Measurements from ENCODE around the gene CHD6. TPM values are rescaled to one million over a fixed set of nuclear protein-coding genes. Genes with fewer than 3 reads are reported as not detected.

Gene CHD6
- total RNA-seq, 1 experiment from 2014 or later, result 26.6 TPM

GRCh38 chr20:41358717-41359116 lies 259.5 kb downstream of the CHD6 start:
- intact Hi-C loops (cut with micrococcal nuclease), result no loop called here
- no TSS peak for BruUV-seq (replicated peaks)
- TF ChIP-seq EZH2 (IDR thresholded peaks at IDR 0.05), result no peak
- no peak for TF ChIP-seq REST (IDR thresholded peaks at IDR 0.05; ENCODE audit: low read depth)
- TF ChIP-seq YY1 (IDR thresholded peaks at IDR 0.05; ENCODE audit: extremely low read depth, insufficient replicate concordance, low read depth, low read length), result no peak
- TF ChIP-seq ELF1 (IDR thresholded peaks at IDR 0.05; ENCODE audit: borderline replicate concordance, low read depth), result no peak
- no peak for TF ChIP-seq ZNF274 (IDR thresholded peaks at IDR 0.05; ENCODE audit: low read depth, low read length)
- no peaks in the 10 kb centered on the region for H4K20me1 ChIP-seq (ENCODE audit: insufficient read depth)
- H2AFZ ChIP-seq (ENCODE audit: low read depth, low read length, poor library complexity, severe bottlenecking), result no peak overlapping the region
- ChIA-PET CTCF (interaction anchor here (0.6 kb wide), 1 partner anchor 182 kb away, joined by 3 read pairs; no protein-coding TSS in a partner anchor), RAD21 (ENCODE audit: low non-redundant PET in 1 of 2, low total read pairs in 2 of 2, uncharacterized antibody in 2 of 2, unreplicated experiment in 2 of 2) (no interaction called here), POLR2A (no interaction called here)
- no peak overlapping the region for H3K9ac ChIP-seq (ENCODE audit: low read length)
- H3K36me3 ChIP-seq (ENCODE audit: control insufficient read depth in 1 of 2, insufficient read depth in 2 of 2, low read length in 2 of 2), result 0 out of 4 replicates have a peak, but pooled peaks cover 0 to 3% of the 10 kb centered on the region in 2 experiments
- no peak overlapping the region for H3K27ac ChIP-seq (ENCODE audit: low read depth, low read length)
- no peak overlapping the region for H3K4me3 ChIP-seq (replicated peaks in 1 of 2; ENCODE audit: low read depth in 1 of 2, low read length in 2 of 2)
- H3K4me2 ChIP-seq (ENCODE audit: low read length), result no peak overlapping the region
- H3K9me3 ChIP-seq (ENCODE audit: control insufficient read depth in 1 of 2, insufficient read depth in 1 of 2, low read depth in 1 of 2, low read length in 2 of 2), result no peaks in the 10 kb centered on the region
- no peaks in the 10 kb centered on the region for H3K79me2 ChIP-seq (ENCODE audit: insufficient read depth, low read length)
- ATAC-seq (no peak), DNase-seq (ENCODE audit: low read depth, low spot score) (no peak)
- H3K27me3 ChIP-seq (ENCODE audit: insufficient read depth, low read length), result no peaks in the 10 kb centered on the region
- H3K9me2 ChIP-seq (ENCODE audit: insufficient read depth), result no peaks in the 10 kb centered on the region
- no peaks in the 10 kb centered on the region for H3K4me1 ChIP-seq (ENCODE audit: control insufficient read depth in 1 of 2, insufficient read depth in 2 of 2, low read length in 2 of 2)

- intact Hi-C loops (cut with micrococcal nuclease), result no loop called here
- CTCF ChIA-PET, result interaction anchor here (0.6 kb wide), 1 partner anchor 182 kb away, joined by 3 read pairs; no protein-coding TSS in a partner anchor
- TF ChIP-seq YY1 (IDR thresholded peaks at IDR 0.05; ENCODE audit: extremely low read depth, insufficient replicate concordance, low read depth, low read length) (no peak), POLR2A (IDR thresholded peaks at IDR 0.05; ENCODE audit: borderline replicate concordance, extremely low read depth, insufficient read depth, insufficient read length) (no peak), SRF (IDR thresholded peaks at IDR 0.05; ENCODE audit: low read depth) (no peak), MAX (IDR thresholded peaks at IDR 0.05) (no peak), FOSL1 (IDR thresholded peaks at IDR 0.05; ENCODE audit: low read depth) (no peak), SP1 (IDR thresholded peaks at IDR 0.05; ENCODE audit: low read depth) (no peak), ZNF274 (IDR thresholded peaks at IDR 0.05; ENCODE audit: low read depth, low read length) (no peak), EZH2phosphoT487 (IDR thresholded peaks at IDR 0.05; ENCODE audit: borderline replicate concordance) (no peak), TCF7L2 (IDR thresholded peaks at IDR 0.05; ENCODE audit: borderline replicate concordance, extremely low read depth, insufficient read depth, insufficient read length) (no peak), RAD21 (IDR thresholded peaks at IDR 0.05; ENCODE audit: low read depth) (no peak), REST (IDR thresholded peaks at IDR 0.05; ENCODE audit: low read depth) (no peak), JUND (IDR thresholded peaks at IDR 0.05) (no peak)
These were observed 259.9 kb downstream of the CHD6 start for GRCh38 chr20:41358230-41358629.

More at GRCh38 chr20:41358230-41358629, 259.9 kb downstream of the CHD6 start:
- H3K9ac ChIP-seq (ENCODE audit: low read length), result no peak overlapping the region
- no peaks in the 10 kb centered on the region for H4K20me1 ChIP-seq (ENCODE audit: insufficient read depth)
- ATAC-seq (no peak), DNase-seq (ENCODE audit: low read depth, low spot score) (no peak)
- H3K9me2 ChIP-seq (ENCODE audit: insufficient read depth), result no peaks in the 10 kb centered on the region
- ChIA-PET RAD21 (ENCODE audit: low non-redundant PET in 1 of 2, low total read pairs in 2 of 2, uncharacterized antibody in 2 of 2, unreplicated experiment in 2 of 2) (no interaction called here), POLR2A (no interaction called here)
- H3K9me3 ChIP-seq (ENCODE audit: control insufficient read depth in 1 of 2, insufficient read depth in 1 of 2, low read depth in 1 of 2, low read length in 2 of 2), result no peaks in the 10 kb centered on the region
- no peaks in the 10 kb centered on the region for H3K79me2 ChIP-seq (ENCODE audit: insufficient read depth, low read length)
- no peaks in the 10 kb centered on the region for H3K4me1 ChIP-seq (ENCODE audit: control insufficient read depth in 1 of 2, insufficient read depth in 2 of 2, low read length in 2 of 2)
- H2AFZ ChIP-seq (ENCODE audit: low read depth, low read length, poor library complexity, severe bottlenecking), result no peak overlapping the region
- H3K27me3 ChIP-seq (ENCODE audit: insufficient read depth, low read length), result no peaks in the 10 kb centered on the region
- no TSS peak for BruUV-seq (replicated peaks)
- H3K4me3 ChIP-seq (replicated peaks in 1 of 2; ENCODE audit: low read depth in 1 of 2, low read length in 2 of 2), result no peak overlapping the region
- H3K27ac ChIP-seq (ENCODE audit: low read depth, low read length), result no peak overlapping the region
- no peak overlapping the region for H3K4me2 ChIP-seq (ENCODE audit: low read length)
- 0 out of 4 replicates have a peak, but pooled peaks cover 0 to 3% of the 10 kb centered on the region in 2 experiments for H3K36me3 ChIP-seq (ENCODE audit: control insufficient read depth in 1 of 2, insufficient read depth in 2 of 2, low read length in 2 of 2)

Data from HCT116 (cell line).